Activated T-helper 2 cell treated with anti-CD3 and anti-CD28 coated beads, Interferon-gamma antibody, Interleukin-2, Interleukin-4, amounts not matched to agents 10 μg/mL and 5 μg/mL and 100 μg/mL, durations not matched to agents 14 hours and 24 hours and 36 hours (primary cell): ENCODE results near the gene DUS4L. TPM values are rescaled to one million over a fixed set of nuclear protein-coding genes. Genes with fewer than 3 reads are reported as not detected.

Source experiments
- DNase-seq: peaks from one replicate; pipeline ENCODE4 v3.0.0; 2021; ENCODE audit warnings: low spot score
- H3K27ac Mint-ChIP-seq: one replicate; pipeline ENCODE4 v1.8.0; 2021; ENCODE audit warnings: mixed read lengths
- H3K27me3 Mint-ChIP-seq: one replicate; pipeline ENCODE4 v1.8.0; 2021; ENCODE audit warnings: low read depth, mixed read lengths
- H3K36me3 Mint-ChIP-seq: one replicate; pipeline ENCODE4 v1.8.0; 2021; ENCODE audit warnings: low read depth, mixed read lengths
- H3K4me1 Mint-ChIP-seq: one replicate; pipeline ENCODE4 v1.8.0; 2021; ENCODE audit warnings: low read depth, mixed read lengths
- H3K4me3 Mint-ChIP-seq: one replicate; pipeline ENCODE4 v1.8.0; 2021; ENCODE audit warnings: low read depth, mild to moderate bottlenecking, moderate library complexity, mixed read lengths
- H3K9me3 Mint-ChIP-seq: one replicate; pipeline ENCODE4 v1.8.0; 2021; ENCODE audit warnings: mixed read lengths
- intact Hi-C: fragments of 100-400 bp; cut with micrococcal nuclease; formaldehyde crosslinking; loops from one replicate; pipeline ENCODE4 v1.15.1; 2023
- total RNA-seq: library from RNA; stranded (reverse); gene quantifications from 2 replicates; pipeline ENCODE4 v1.2.3, GENCODE V29; 2022

The DUS4L gene
- total RNA-seq, 1 donor from 2014 or later = 10.8 TPM

DNA sequence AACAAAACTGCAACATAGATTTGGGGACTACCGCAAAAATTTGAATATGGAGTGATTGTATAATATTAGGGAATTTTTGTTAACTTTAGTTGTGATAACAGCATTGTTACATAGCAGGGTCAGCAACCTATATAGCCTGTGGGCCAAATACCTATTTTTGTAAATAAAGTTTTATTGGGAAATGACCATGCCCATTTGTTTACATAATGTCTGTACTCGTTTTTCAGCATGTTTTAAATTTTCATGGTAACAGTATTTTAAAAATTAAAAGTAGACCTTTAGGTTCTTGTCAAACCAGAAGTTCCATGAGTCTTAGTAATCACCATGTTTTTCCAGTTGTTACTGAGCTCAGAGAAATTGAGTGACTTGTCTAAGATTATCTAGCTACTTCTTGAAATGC lies 20.9 kb downstream of the DUS4L start:
- no peak for DNase-seq
- intact Hi-C loops = loop anchor here (5.0 kb wide), 2 partner anchors 158 to 417 kb away; partner anchors contain the start of genes CBLL1 and HBP1
- Mint-ChIP-seq H3K4me1 (peaks cover 22% of the 10 kb centered on the region), H3K27me3 (no peaks in the 10 kb centered on the region), H3K4me3 (no peak overlapping the region), H3K9me3 (no peaks in the 10 kb centered on the region), H3K36me3 (peaks cover 40% of the 10 kb centered on the region), H3K27ac (no peak overlapping the region)

DNA sequence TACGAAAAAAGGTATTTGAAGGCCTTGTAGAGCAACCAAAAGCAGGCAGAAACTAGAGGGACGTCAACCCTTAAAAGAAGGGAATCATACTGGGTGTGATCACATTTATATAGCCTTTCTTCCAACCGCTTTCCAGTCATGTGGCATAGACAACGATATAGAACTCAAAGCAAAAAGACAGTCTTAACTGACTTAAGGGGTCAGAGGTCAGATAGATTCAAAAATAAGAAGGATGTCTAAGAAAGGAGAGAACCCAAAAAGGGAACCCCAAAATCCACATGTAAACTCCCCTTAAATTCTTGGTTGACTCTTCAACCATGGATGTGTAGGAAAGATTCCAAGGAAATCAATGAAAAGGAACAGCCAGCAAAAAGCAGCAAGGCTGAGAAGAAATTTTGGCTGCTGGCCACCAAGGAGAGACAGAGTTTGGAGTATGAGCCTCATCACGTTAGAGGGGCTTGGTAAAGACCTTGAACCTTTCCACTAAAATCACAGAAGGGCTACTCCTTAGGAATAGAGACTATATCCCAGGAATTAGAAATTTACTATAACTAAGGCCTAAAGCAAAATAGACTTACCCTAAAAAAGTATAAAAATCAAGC lies 24.9 kb downstream of the DUS4L start:
- Mint-ChIP-seq H3K4me1 (peaks cover 7% of the 10 kb centered on the region), H3K9me3 (no peaks in the 10 kb centered on the region), H3K27ac (no peak overlapping the region), H3K4me3 (no peak overlapping the region), H3K36me3 (peaks cover 42% of the 10 kb centered on the region), H3K27me3 (no peaks in the 10 kb centered on the region)
- DNase-seq = no peak
- intact Hi-C loops = no loop called here

DNA sequence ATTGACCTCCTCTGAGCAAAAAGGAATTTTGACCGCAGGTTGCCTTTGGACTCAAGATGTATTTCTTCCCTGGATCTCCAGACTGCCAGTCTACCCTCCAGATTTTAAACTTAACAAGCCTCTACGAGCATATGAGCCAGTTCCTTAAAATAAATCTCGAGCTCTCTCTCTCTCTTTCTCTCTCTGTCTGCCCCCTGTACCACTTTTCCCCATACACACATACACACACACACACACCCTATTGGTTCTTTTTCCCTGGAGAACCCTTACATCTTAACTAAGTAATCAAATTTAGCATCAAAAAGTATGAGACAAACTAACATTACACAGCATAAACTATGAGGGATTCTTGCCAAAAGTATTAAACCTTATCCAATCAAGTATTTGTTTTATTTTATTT lies 27.6 kb downstream of the DUS4L start:
- peaks cover 6% of the 10 kb centered on the region for H3K4me1 Mint-ChIP-seq
- no peaks in the 10 kb centered on the region for H3K9me3 Mint-ChIP-seq
- no peaks in the 10 kb centered on the region for H3K27me3 Mint-ChIP-seq
- H3K4me3 Mint-ChIP-seq = no peak overlapping the region
- intact Hi-C loops = no loop called here
- no peak overlapping the region for H3K27ac Mint-ChIP-seq
- no peak for DNase-seq
- peaks cover 37% of the 10 kb centered on the region for H3K36me3 Mint-ChIP-seq

DNA sequence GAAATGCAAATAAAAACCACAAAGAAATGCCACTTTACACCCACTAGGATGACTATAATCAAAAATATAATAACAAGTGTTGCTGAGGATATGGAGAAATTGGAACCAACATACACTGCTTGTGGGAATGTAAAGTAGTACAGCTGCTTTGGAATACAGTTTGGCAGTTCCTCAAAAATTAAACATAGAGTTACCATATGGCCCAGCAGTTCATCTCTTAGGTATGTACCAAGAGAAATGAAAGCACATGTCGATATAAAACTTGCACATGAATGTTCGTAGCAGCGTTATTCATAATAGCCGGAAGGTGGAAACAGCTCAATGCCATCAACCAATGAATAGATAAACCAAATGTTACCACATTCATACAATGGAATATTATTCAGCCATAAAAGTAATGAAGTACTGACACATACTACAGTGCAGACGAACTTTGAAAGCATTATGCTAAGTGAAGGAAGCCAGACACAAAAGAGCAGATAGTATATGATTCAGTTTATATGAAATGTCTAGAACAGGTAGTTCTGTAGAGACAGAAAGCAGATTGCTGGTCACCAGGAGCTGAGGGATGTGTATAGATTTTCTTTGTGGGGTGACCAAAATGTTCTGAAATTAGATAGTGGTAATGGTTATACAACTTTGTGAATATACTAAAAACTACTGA lies 28.7 kb downstream of the DUS4L start:
- peaks cover 39% of the 10 kb centered on the region for H3K36me3 Mint-ChIP-seq
- H3K4me1 Mint-ChIP-seq = peaks cover 6% of the 10 kb centered on the region
- no peak for DNase-seq
- no peak overlapping the region for H3K4me3 Mint-ChIP-seq
- no peak overlapping the region for H3K27ac Mint-ChIP-seq
- H3K27me3 Mint-ChIP-seq = no peaks in the 10 kb centered on the region
- intact Hi-C loops = no loop called here
- no peaks in the 10 kb centered on the region for H3K9me3 Mint-ChIP-seq

DNA sequence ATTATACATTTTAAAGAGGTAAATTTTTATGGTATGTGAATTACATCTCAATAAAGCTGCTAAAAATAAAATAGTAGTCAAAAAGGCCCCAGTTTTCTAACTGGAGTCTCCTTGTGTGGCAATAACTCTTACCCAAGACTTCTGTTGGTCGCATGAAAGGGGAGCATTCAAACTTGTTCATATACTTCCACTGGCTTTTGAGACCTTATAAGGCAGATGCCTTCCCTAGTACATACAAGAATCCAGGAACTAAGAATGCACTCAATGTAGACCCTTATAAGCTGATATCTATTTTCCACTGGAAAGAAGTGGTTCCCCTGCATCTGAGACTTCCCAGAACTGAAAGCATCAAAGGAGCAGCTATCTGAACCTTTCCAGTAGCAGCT lies 29.2 kb downstream of the DUS4L start:
- peaks cover 39% of the 10 kb centered on the region for H3K36me3 Mint-ChIP-seq
- DNase-seq = no peak
- no peaks in the 10 kb centered on the region for H3K9me3 Mint-ChIP-seq
- intact Hi-C loops = no loop called here
- H3K27ac Mint-ChIP-seq = no peak overlapping the region
- H3K4me1 Mint-ChIP-seq = peaks cover 6% of the 10 kb centered on the region
- no peak overlapping the region for H3K4me3 Mint-ChIP-seq
- no peaks in the 10 kb centered on the region for H3K27me3 Mint-ChIP-seq

- Mint-ChIP-seq H3K27me3 (no peaks in the 10 kb centered on the region), H3K36me3 (peaks cover 34% of the 10 kb centered on the region), H3K4me1 (peaks cover 6% of the 10 kb centered on the region), H3K27ac (no peak overlapping the region), H3K9me3 (no peaks in the 10 kb centered on the region), H3K4me3 (no peak overlapping the region)
- DNase-seq = no peak
- intact Hi-C loops = no loop called here
These were observed 31.4 kb downstream of the DUS4L start for GRCh38 chr7:107594961-107595737.

- Mint-ChIP-seq H3K9me3 (no peaks in the 10 kb centered on the region), H3K36me3 (peaks cover 38% of the 10 kb centered on the region), H3K27me3 (no peaks in the 10 kb centered on the region), H3K4me1 (peaks cover 6% of the 10 kb centered on the region), H3K4me3 (no peak overlapping the region), H3K27ac (no peak overlapping the region)
- intact Hi-C loops = no loop called here
- no peak for DNase-seq
These were observed 33.3 kb downstream of the DUS4L start for GRCh38 chr7:107596881-107597581.

GRCh38 chr7:107597582-107597916 lies 33.8 kb downstream of the DUS4L start:
- Mint-ChIP-seq H3K36me3 (peaks cover 38% of the 10 kb centered on the region), H3K4me1 (peaks cover 1% of the 10 kb centered on the region), H3K9me3 (no peaks in the 10 kb centered on the region), H3K4me3 (no peak overlapping the region), H3K27ac (no peak overlapping the region), H3K27me3 (no peaks in the 10 kb centered on the region)
- DNase-seq = no peak
- intact Hi-C loops = no loop called here

- H3K27me3 Mint-ChIP-seq = no peaks in the 10 kb centered on the region
- no peak overlapping the region for H3K27ac Mint-ChIP-seq
- no peak overlapping the region for H3K4me3 Mint-ChIP-seq
- no peaks in the 10 kb centered on the region for H3K4me1 Mint-ChIP-seq
- DNase-seq = no peak
- peaks cover 38% of the 10 kb centered on the region for H3K36me3 Mint-ChIP-seq
- H3K9me3 Mint-ChIP-seq = no peaks in the 10 kb centered on the region
- intact Hi-C loops = no loop called here
These were observed 34.2 kb downstream of the DUS4L start for GRCh38 chr7:107597953-107598352.

DNA sequence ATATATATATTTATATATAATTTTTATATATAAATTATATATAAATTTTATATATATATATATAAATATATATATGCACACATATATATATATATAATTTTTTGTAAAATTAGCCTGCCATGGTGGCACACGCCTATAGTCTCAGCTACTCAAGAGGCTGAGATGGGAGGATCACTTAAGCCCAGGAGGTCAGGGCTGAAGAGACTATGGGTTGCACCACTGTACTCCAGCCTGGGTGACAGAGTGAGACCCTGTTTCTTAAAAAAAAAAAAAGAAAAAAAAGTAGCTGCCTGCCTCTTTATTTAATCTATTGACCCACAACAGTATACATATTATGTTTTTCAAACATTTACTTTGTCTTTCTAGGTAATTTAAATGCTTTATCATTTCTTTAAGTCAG lies 35.5 kb downstream of the DUS4L start:
- no peak overlapping the region for H3K27ac Mint-ChIP-seq
- H3K9me3 Mint-ChIP-seq = no peaks in the 10 kb centered on the region
- H3K4me3 Mint-ChIP-seq = no peak overlapping the region
- intact Hi-C loops = no loop called here
- H3K36me3 Mint-ChIP-seq = peaks cover 44% of the 10 kb centered on the region
- H3K4me1 Mint-ChIP-seq = no peaks in the 10 kb centered on the region
- H3K27me3 Mint-ChIP-seq = no peaks in the 10 kb centered on the region
- no peak for DNase-seq

- no peak overlapping the region for H3K4me3 Mint-ChIP-seq
- peaks cover 7% of the 10 kb centered on the region for H3K4me1 Mint-ChIP-seq
- H3K27ac Mint-ChIP-seq = no peak overlapping the region
- H3K9me3 Mint-ChIP-seq = no peaks in the 10 kb centered on the region
- no peaks in the 10 kb centered on the region for H3K27me3 Mint-ChIP-seq
- DNase-seq = no peak
- intact Hi-C loops = no loop called here
- H3K36me3 Mint-ChIP-seq = peaks cover 38% of the 10 kb centered on the region
These were observed 37.0 kb downstream of the DUS4L start for GRCh38 chr7:107600816-107601215.

DNA sequence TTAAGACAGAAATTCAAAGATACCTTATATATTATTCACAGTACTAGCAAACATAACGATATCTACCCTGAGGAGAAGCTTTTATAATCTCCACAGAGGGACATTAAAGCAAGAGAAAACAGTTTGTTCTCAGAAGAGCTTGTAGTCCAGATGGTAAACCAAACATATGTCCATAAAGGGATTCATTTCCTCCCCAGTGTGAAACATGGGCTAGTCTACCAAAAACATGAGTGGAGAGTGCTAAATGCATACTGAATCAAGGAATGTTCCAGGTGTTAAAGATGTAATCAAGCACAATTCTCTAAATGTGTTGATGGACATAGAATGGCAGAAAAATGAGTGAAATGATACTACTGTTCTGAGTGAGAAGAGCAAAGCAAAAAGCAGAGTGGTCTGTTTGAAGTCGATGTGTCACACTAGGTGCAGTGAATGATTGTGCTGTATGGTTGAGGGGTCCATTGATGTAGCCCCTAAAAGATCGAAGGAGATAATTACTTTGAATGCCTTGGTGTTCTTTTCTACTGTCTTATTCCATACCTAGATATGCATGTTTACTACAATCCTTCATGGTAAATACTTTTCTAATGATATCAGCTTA lies 41.5 kb downstream of the DUS4L start:
- H3K27me3 Mint-ChIP-seq = no peaks in the 10 kb centered on the region
- peaks cover 44% of the 10 kb centered on the region for H3K36me3 Mint-ChIP-seq
- no peak for DNase-seq
- H3K4me1 Mint-ChIP-seq = peaks cover 7% of the 10 kb centered on the region
- intact Hi-C loops = no loop called here
- H3K4me3 Mint-ChIP-seq = no peak overlapping the region
- no peaks in the 10 kb centered on the region for H3K9me3 Mint-ChIP-seq
- H3K27ac Mint-ChIP-seq = no peak overlapping the region
